NCI-H345 treated with DMSO at 0.1 percent for 48 hours (cell line): Measurements from ENCODE around the gene HADH.
"Not testable (repeated sequence)": the region's sequence is repeated elsewhere in the genome, so short reads cannot be mapped to it uniquely, and the experiment has no call there.

ENCODE experiments used
- DNase-seq: peaks from one replicate; lab custom pipeline; 2025; ENCODE audit not compliant: unreplicated experiment; lab: John Stamatoyannopoulos, UW

HADH gene

DNA sequence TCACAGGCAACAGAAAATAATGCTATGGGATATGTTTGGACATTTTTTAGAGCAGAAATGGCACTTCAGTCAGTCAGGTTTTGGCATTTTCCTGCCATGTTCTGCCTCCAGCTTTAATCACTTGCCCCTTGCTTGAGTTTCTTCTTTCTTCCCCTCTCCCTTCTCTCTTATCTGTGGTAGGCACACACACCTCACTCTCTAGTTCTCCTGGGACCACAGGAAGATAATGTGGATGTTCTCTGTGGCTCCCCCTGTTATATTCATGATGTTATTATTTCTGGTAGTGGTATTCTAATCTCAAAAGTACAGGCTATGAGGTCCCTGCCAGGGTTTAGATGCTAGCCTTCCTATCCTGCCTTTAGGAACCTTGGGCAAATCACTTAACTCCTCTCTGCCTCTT, 5.2 kb downstream of the HADH start:
- no peak for DNase-seq

DNA sequence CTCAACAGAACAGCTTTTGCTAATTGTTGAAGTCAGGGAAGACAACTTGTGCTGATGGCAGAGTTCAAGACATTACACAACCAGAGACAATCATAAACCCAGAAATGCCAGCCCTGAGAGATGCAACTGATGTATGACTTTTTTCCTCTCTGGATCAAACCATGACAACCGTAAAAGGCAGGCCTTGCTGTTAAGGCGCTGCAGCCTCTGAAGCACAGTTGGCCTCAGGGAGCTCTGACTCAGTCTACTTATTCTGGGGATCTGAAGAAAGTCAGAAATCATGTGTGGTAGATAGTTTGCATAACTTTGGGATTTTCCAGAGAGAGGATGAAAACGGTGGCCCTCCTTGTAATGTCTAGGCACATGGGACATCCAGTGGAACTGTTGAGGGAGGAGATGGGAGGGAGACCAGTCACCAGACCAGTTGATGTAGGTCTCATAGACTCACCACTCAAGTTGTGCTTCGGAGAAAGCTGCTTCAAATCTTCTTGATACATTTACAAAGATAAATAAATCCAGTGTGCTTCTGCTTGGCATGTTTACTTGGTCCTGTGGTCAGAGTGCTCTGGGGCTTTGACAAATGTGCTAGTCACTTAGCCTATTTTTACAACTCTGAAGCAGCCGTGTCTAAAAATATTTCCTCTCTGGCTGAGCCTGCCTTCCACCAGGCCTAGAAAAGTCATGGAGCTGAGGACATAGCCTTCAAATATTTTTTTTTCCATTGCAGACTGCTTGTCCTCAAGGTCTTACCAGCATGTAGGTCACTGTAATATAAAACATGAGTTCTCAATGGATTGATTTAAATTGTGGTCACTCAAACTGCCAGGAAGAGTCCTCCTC, 7.5 kb downstream of the HADH start:
- no peak for DNase-seq

DNA sequence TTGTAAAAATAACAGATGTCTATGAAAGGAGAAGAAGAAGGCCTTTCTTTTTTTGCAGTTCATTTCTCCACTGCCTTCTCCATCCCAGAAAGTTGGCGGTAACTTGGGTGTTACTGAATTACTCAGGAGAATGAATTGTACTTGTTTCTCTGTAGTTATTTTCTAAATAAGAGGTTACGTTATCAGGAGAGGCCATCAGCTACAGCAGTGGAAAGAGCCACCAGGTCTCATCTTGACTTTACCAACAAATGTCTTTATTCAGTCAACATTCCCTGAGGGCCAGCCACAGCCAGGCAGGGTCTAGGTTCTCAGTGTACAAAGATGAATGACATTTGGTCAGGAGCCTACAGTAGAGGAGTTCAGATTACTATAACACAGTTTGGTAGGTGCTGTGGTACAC, 8.1 kb downstream of the HADH start:
- DNase-seq = no peak

DNA sequence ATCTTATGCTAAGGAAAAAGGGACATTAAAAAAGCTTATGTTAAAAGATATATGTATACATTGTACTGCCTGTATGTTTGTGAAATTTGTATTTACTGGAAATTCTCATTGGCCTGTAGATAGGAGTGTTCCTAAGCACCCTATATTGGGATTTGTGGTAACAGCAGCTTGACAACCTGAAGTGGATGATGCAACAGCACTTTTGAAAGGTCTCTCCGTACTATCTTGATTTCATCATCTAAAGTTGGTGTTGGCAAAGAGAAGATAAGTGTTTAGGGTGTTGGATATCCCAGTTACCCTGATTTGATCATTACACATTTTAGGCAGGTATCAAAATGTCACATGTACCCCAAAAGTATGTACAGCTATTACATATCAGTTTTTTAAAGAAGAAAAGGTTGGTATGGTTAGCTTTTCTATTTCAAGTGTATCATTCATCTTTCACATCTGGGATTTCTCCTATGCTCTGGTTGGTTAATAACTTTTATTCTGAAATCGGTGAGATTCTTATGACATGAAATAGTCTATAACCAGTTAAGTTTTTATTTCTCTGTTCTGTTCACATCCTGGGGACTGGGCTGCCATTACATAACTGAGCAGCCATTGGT, 10.3 kb downstream of the HADH start:
- no peak for DNase-seq

DNA sequence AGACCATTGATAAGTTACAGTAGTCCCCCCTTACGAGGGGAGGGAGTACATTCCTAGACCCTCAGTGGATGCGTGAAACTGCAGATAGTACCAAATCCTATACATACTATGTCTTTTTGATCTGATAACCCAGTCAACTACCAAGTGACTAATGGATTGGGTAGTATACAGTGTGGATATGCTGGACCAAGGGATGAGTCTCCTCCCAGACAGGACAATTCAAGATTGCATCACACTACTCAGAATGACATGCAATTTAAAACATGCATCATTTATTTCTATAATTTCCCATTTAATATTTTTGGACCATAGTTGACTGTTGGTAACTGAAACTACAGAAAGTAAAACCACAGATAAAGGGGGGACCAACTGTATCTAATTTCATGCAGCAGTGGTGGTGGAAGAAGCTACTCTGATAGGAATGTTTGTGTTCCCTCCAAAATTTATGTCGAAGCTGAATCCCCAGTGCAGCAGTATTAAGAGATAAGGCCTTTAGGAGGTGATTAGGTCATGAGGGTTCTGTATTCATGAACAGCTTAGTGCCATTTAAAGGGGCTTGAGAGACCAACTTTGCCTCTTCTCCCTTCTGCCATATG, 11.9 kb downstream of the HADH start:
- no peak for DNase-seq

GRCh38 chr4:108003982-108004515, 14.4 kb downstream of the HADH start:
- no peak for DNase-seq

DNA sequence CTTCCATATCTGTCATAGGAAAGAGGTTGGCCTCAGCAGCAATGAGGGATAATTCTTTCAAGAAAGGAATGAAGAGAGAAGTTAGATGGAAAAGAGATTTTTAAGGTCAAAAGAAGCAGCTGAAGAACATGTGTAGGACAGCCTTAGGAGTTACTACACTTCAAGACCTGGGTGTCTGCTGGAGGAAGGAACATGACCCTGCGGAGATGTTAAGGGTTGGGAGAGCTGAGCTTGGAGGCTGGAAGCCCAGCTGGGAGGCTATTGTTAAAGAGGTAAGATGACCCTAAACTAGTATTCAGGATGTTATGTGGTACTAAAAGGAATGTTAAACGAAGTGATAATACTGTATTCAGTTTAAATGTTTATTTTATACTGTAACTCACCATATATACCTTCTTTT, 15.0 kb downstream of the HADH start:
- DNase-seq = no peak

- DNase-seq = no peak
Observed at GRCh38 chr4:108005807-108006206, 16.1 kb downstream of the HADH start.

DNA sequence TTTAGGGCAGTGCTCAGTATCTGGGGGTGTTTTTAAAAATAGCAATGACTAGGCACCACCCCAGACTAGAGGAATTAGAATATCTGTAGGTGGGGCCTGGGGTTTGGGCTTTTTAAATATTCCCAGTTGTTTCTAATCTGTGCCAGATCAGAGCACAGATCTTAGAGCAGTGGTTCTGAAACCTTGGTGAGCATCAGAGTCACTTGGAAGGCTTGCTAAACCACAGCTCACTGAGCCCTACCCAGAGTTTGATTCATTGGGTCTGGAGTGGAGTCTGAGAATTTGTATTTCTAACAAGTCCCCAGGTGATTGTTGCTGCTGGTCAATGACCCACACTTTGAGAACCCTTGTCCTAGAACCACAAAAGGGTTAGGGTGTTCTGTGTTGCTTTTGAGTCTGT, 16.7 kb downstream of the HADH start:
- no peak for DNase-seq

- no peak for DNase-seq
Observed at GRCh38 chr4:108007984-108008383, 18.3 kb downstream of the HADH start.

GRCh38 chr4:108008721-108009120, 19.0 kb downstream of the HADH start:
- no peak for DNase-seq

DNA sequence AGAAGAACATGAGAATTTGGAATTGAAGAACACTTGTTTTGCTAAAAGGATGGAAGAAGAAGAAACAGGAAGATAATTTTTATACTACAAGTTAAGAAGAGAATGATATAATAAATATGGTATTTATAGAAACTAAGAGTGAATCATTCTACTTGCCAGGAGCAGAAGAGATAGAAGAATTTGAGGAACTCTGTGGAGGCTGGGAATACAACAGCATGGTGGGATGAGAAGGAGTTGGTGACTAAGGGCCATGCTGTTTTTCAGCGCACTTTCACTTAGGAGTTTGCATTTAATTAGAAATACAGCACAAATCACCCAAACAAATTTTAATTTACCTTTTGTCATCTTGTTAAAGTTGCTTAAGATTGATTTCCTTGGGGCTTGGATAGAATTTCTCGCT, 20.5 kb downstream of the HADH start:
- no peak for DNase-seq

- DNase-seq = not testable (repeated sequence)
Observed at GRCh38 chr4:108012382-108012781, 22.7 kb downstream of the HADH start.

DNA sequence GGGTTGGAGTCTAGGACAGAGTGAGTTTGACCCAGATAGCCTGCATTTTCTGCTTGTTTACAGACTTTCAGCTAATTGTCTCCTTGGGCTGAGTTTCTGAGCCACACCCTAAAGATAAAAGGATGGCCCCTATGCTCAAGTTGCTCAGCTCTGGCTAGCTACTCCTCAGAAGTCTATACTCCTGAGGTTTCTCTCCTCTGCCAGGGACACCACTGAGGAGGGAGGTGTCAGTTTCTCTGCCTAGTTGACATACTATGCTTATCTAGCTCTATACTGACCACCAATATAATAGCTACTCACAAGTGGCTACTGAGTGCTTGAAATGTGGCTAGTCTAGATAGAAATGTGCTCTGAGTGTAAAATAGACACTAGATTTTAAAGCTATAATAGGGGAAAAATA, 23.6 kb downstream of the HADH start:
- DNase-seq = no peak

- no peak for DNase-seq
Observed at GRCh38 chr4:108013955-108014354, 24.3 kb downstream of the HADH start.

DNA sequence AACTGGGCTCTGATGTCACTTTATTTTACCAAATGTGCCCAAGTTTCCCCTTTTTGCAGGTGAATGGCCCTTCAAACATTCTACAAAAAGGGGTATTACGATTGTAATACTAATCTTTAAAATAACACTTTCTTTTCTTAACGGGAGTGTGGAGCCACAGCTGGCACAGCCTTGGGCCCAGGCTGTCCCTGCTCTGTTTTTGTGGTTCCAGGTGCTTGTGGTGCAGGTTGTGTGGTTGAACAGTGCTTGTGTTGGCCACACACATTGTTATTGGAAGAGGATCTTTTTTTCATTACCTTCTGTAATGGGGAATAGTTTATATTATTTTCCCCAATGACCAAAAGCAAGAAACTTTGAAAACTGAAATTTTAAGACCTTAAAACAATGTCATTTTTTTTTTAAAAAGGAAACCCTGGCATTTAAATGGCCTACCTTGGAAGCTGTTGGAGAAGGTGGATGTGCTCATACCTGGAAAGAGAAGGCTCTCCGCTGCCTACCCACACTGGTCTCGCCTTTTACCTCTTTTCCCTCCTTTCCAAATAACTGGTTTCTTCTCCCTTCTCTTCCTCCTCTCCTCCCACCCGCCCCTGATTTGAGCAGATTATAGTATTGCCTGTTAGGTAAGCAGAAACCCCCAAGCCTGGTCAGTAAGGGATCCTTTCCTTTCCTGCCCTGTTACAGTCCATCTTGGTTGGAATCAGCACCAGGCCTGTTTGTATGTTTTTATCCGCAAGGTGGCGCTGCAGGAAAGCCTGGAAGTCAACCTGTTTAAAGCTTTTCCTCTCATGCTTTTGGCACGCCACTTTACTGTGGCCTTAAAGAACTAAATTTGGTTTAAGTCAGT, 28.6 kb downstream of the HADH start:
- DNase-seq = peak; percentile 7

GRCh38 chr4:108018884-108019187, 29.1 kb downstream of the HADH start:
- DNase-seq = no peak

GRCh38 chr4:108024085-108024877, 34.6 kb downstream of the HADH start:
- no peak for DNase-seq

DNA sequence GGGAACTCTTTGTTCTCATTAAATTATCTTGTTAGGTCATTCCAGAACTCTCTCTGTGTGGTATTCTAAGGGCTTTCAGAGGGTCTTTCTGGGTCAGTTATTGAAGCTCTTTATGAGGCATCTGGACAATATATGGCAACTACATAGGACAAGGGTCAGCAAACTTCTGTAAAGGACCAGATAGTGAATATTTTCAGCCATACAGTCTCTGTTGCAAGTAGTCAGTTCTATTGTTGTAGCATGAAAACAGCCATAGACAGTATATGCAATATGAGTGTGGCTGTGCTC, 35.1 kb downstream of the HADH start:
- no peak for DNase-seq

DNA sequence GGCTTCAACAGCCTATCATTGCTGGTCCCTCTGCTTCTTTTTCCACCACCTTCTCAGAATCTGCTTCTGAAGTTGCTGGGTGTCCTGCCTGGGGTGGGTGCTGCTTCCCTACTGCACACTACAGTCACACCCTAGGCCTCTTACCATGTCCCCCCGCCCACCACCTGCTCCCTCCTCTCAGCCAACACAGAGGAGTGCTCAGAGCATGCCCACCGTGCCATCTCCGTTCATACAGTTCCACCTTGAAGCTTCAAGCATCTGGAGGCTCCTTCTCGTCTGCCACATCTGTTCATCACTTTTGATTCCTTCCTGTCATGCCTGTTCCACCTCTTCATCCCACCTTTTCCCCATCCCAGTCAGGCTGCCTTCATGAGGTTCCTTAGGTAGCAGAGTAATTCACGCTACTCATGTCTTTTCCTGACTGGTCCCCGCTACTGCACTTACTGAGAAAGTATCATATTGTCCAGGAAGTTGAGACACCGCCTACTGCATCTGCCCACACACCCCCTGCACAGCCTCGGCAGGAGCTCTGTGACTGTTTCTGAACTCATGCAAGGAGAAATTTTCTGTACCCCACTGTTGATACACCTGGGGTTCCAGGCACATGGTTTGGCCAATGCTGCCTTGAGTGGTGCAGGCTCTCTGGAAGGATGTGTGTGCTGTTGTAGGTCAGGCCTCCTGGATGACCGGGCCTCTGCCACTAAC, 39.5 kb downstream of the HADH start:
- no peak for DNase-seq
